Activated naive CD4-positive, alpha-beta T cell treated with Interleukin-2 at 50 U/mL for 16 hours (primary cell): ENCODE measurements around the gene TMEM263.
"Not testable (repeated sequence)": the region's sequence is repeated elsewhere in the genome, so short reads cannot be mapped to it uniquely, and the experiment has no call there.

Experiments used
- DNase-seq: peaks from one replicate; pipeline ENCODE4 v3.0.0-alpha.2; 2020

Gene TMEM263

DNA sequence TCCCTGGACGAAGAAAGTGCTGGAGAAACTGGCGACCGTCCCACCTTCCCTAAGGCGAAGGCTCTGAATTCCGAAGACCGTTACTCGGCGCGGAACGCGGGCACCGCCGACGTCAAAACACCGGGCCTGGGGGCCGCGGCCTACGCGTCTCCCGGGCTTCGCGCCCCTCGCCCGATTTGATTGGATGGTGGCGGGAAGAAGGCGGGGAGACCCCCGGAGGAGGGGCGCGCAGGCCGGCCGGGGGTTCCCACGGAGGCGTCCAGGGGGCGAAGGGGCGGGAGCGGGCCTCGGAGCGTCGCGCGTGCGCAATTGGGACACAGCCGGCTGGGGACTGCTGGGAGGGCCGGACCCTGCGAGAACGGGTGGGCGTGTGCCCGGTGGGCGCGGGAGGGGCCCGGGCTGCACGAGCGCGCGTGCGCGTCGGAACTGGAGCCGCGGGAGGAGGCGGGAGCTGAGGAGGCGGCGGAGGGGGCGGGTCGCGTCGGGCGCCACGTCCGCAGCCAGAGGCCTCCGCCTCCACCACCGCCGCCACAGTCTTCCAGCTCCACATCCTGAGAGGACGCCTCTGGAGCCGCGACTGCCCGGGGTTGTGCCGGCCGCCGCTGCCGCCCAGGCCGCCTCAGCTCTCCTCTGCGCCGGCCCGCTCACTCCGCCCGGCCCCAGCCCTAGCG, at the start of gene TMEM263:
Gene TMEM263 (plus strand): TSS at position 531 of the 671 bp plus-strand sequence. CDS start 11,210 bp downstream, outside the sequence.
- DNase-seq, result peak; percentile 92

GRCh38 chr12:106906715-106907114, 49.0 kb upstream of the TMEM263 start:
- DNase-seq, result no peak

DNA sequence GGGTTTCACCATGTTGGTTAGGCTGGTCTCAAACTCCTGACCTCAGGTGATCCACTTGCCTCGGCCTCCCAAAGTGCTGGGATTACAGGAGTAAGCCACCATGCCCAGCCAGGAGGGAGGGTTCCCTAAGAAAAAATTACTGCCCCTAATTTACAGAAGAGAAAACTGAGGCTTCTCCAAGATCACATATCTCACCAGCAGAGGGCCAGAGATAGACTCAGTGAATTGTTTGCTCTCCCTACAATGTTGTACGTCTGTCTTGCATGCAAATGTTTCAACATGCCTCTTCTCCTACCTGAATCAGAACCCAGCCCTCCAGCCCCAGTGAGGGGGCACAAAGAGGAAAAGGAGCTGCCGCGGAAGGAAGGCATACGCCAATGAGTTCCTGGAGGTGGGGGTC, 48.3 kb upstream of the TMEM263 start:
- DNase-seq, result no peak

DNA sequence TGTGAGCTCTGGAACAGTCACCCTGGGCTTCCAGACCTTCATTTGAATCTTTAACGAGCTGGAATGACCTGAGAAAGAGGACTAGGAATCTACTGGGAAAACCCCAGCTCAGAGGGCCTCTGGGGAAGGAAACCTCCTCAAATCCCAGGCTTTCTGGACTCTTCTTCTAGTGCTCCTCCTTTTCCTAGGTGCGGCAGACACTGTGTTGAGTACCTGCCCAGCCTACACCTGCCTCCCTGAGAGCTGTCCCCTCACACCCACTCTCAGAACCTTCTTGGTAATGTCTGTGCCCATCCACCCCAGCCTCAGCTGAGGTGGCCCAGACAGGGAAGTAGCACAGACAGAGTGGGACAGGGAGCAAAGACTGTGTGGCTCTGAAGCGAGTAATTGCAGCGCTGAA, 47.9 kb upstream of the TMEM263 start:
- no peak for DNase-seq

- no peak for DNase-seq
These were observed 47.1 kb upstream of the TMEM263 start for GRCh38 chr12:106908561-106908960.

GRCh38 chr12:106910202-106910601, 45.5 kb upstream of the TMEM263 start:
- no peak for DNase-seq

- no peak for DNase-seq
These were observed 44.1 kb upstream of the TMEM263 start for GRCh38 chr12:106911581-106911980.

DNA sequence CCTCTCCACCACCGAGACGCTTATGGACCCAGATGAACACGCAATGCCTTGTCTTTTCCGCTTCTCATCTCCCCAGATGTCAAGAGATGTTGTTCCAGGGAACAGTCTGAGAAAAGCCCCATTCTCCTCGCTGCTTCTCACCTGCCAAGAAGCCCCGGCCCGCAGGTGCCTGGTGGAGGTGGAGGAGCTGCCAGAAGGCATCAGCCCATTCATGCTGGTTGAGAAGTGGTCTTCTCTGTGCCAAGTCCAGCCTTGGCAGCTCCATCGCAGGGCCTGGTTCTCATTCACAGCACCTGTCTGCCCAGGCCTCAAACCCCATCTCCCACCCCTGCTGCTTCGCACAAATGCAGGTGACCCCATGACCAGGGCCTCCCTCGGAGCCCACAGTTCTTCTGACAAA, 42.3 kb upstream of the TMEM263 start:
- no peak for DNase-seq

DNA sequence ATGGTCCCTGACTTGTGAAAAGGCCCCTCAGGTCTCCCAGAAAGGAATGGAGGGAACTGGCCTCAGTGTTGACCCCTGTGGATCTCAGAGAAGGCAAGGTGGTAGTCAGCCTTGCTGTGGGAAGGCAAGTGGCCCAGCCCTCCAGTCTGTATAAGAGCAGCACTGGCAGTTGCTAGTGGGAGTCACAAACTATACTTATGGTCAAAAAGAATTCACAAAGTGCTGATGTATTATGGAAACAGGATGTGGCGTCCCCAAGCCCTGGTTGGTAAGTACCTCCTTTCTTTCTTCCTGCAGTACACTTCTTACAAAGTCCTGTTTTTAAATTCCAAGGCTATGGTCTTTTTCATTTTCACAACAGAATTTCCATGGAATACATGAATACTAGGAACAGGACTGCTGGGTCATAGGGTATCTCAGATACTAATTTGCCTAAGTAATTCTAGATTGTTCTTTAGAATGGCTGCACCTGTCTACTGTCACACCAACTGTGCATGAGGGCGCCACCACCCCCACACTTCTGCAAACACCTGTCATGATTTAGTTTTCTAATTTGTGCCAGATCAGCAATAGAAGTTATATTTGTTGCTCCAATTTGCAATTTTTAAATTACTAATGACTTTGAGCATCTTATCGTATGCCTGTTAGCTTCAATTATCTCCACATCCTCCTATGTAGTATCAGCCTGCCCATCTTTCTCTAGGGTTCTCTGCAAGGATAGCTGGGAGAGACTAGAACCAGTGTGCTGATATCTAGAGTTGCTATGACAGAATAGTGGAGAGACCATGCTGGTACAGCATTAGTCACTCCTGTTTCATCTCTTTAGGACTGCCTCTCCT, 40.7 kb upstream of the TMEM263 start:
- DNase-seq, result no peak

GRCh38 chr12:106915635-106916026, 40.1 kb upstream of the TMEM263 start:
- no peak for DNase-seq

DNA sequence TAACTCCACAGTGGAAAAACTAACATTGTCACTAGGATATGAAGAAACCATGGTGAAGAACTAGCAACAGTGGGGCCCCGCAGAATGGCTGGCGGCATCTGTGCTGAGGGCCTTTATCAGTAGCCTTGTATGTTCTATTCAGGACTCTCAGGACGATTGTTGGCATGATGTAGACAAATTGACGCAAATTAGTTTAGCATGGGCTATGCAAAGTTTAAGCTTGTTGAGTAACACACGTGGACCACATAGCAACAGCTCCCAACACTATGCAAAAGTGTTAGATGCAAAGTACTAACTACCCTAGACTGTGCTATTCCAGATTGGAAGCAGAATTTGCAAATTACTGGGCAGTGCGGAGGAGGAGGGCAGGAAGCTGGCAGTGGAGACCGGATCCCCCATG, 38.2 kb upstream of the TMEM263 start:
- DNase-seq, result no peak

- no peak for DNase-seq
These were observed 37.0 kb upstream of the TMEM263 start for GRCh38 chr12:106918746-106919145.

DNA sequence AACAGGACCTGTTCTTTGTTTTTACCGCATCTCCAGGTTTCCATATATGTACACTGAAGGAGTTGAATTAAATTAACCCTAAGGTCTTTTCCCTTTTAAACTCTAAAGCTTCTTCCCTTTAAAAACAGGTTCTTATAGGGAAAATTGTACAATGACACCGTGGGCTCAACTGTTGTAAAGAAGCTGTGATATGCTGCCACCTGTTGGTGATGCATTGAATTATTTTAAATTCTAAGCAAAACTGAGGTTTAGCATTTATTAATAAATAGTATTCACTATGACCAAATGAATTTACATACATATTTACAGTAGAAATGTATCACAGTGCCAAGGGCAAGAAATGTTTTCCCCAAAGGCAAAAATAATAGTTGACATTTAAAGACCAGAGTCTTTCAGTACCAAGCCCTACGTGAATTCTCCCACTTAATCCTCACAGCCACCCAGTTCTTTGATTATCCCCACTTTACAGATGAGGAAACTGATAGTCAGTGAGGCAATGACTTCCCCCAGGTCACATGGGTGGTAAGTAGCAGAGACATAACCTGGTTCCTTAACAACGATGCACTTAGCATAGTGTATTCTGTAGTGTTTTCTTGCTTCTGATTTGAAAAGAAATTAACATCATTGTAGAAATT, 35.7 kb upstream of the TMEM263 start:
- no peak for DNase-seq

DNA sequence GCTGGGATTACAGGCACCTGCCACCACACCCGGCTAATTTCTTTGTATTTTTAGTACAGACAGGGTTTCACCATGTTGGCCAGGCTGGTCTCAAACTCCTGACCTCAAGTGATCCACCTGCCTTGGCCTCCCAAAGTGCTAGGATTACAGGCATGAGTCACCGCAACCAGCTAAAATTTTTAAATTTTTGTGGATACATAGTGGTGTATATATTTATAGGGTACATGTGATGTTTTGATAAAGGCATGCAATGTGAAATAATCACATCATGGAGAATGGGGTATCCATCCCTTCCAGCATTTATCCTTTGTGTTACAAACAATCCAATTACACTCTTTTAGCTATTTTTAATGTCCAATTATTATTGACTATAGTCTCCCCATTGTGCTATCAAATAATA, 33.7 kb upstream of the TMEM263 start:
- not testable (repeated sequence) for DNase-seq

DNA sequence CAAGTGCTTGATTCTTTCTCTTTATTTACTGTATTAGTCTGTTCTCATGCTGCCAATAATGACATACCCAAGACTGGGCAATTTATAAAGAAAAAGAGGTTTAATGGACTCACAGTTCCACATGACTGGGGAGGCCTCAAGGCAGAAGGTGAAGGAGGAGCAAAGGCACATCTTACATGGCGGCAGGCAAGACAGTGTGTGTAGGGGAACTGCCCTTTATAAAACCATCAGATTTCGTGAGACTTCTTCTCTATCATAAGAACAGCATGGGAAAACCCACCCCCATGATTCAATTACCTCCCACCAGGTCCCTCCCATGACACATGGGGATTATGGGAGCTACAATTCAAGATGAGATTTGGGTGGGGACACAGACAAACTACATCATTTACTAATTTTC, 32.1 kb upstream of the TMEM263 start:
- not testable (repeated sequence) for DNase-seq

- no peak for DNase-seq
These were observed 31.3 kb upstream of the TMEM263 start for GRCh38 chr12:106924268-106924861.

- DNase-seq, result no peak
These were observed 29.1 kb upstream of the TMEM263 start for GRCh38 chr12:106926657-106927056.

GRCh38 chr12:106934277-106934676, 21.4 kb upstream of the TMEM263 start:
- no peak for DNase-seq

- DNase-seq, result no peak
These were observed 14.1 kb upstream of the TMEM263 start for GRCh38 chr12:106941481-106942156.

DNA sequence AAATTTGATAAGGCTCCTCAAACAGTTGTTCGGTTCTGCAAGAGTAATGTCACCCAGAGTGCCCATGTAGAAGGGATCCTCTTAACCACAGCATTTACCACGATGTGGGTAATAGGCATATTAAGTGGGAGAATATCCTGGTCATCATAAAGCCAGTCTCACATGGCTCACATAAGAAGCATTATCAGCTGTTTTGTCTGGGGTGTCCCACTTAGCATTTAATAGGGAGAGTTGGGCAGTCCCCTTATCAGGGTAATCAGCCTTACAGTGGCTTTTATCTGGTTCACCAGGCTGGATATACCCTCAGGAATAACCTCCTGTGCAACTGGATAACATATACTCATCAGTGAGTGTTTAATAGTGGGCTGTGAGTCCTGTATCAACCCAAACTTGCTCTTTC, 12.9 kb upstream of the TMEM263 start:
- DNase-seq, result no peak

- DNase-seq, result no peak
These were observed 10.4 kb upstream of the TMEM263 start for GRCh38 chr12:106945261-106945851.

GRCh38 chr12:106947461-106947860, 8.2 kb upstream of the TMEM263 start:
- DNase-seq, result no peak
